Stomach (tissue), 9 donors: ENCODE data around the gene DCTN4. TPM values are rescaled to one million over a fixed set of nuclear protein-coding genes. Genes with fewer than 3 reads are reported as not detected.
A peak's percentile ranks its signal among the peaks of the same experiment; 100 is the strongest.
"Not testable (repeated sequence)": the region's sequence is repeated elsewhere in the genome, so short reads cannot be mapped to it uniquely, and the experiment has no call there.

ENCODE experiments used
- DNase-seq, 2 donors: peaks; one replicate each; pipeline versions ENCODE4 v3.0.0 to v3.0.0-alpha.2; 2013 to 2019
- H3K27ac ChIP-seq, 5 donors: fragments of 200-600 bp in 4 of 5; sonication (generic) in 4 of 5; one replicate each; pipeline ENCODE4 v1.5.1; 2013 to 2019; ENCODE audit warnings: mild to moderate bottlenecking in 1 of 5, moderate library complexity in 1 of 5
- H3K27me3 ChIP-seq, 3 donors: fragments of 200-600 bp; sonication (generic); one replicate each; pipeline ENCODE4 v1.5.1; 2017 to 2019; ENCODE audit warnings: mixed run types in 1 of 3
- H3K36me3 ChIP-seq, 4 donors: fragments of 200-600 bp; sonication (generic); 1 replicate in 3 of 4; 2 replicates in 1 of 4; pipeline ENCODE4 v1.5.1; 2016 to 2019
- H3K4me1 ChIP-seq, 4 donors: fragments of 200-600 bp; sonication (generic); one replicate each; pipeline ENCODE4 v1.5.1; 2016 to 2019
- H3K4me3 ChIP-seq, 4 donors: fragments of 200-600 bp; sonication (generic) in 3 of 4; one replicate each; pipeline ENCODE4 v1.5.1; 2016 to 2019; ENCODE audit warnings: mild to moderate bottlenecking in 1 of 4
- H3K9me3 ChIP-seq, 4 donors: fragments of 200-600 bp; sonication (generic); one replicate each; pipeline ENCODE4 v1.5.1; 2016 to 2019
- EP300 ChIP-seq: sonication (generic); formaldehyde crosslinking; IDR thresholded peaks from one replicate; pipeline ENCODE4 v1.6.1; 2017; ENCODE audit warnings: antibody characterized with exemption
- POLR2A ChIP-seq, 4 donors: fragments of 450-650 bp; IDR thresholded peaks; one replicate each; pipeline ENCODE4 v1.6.1; 2016; ENCODE audit warnings: antibody characterized with exemption in 4 of 4, control low read depth in 2 of 4, mild to moderate bottlenecking in 1 of 4, moderate library complexity in 1 of 4
- POLR2AphosphoS5 ChIP-seq, 3 donors: sonication (generic); formaldehyde crosslinking; IDR thresholded peaks; one replicate each; pipeline ENCODE4 v1.6.1; 2016; ENCODE audit warnings: antibody characterized with exemption in 3 of 3
- WGBS, 5 donors: extraction: QIAGEN DNeasy Blood & Tissue Kit in 3 of 5; methylation state at CpG; one replicate each; pipeline versions ENCODE4 v1.1.5 to v1.1.7; 2013 to 2018; 5-methylcytosine and 5-hydroxymethylcytosine counted together
- intact Hi-C: fragments of 100-400 bp; cut with DNase I; formaldehyde crosslinking; loops from one replicate; pipeline ENCODE4 v1.15.1; 2023; ENCODE audit warnings: low total_unique reads
- polyA plus RNA-seq, 3 donors: library from polyadenylated mRNA; stranded (reverse); fragments of 200-250 nt; gene quantifications; one replicate each; pipeline ENCODE4 v1.2.3, GENCODE V29; 2013
- total RNA-seq, 5 donors: library from RNA; depleted of rRNA; stranded (reverse); fragments of >200 nt; gene quantifications; one replicate each; pipeline versions ENCODE4 v1.1.0 to v1.2.3, GENCODE V29; 2014 to 2016
- TF ChIP-seq, protein P1 (sequence below), 7 experiments: fragments of 450-650 bp in 4 of 7; fragments of 200-600 bp in 3 of 7; sonication (generic) in 3 of 7; IDR thresholded peaks; one replicate each; pipeline ENCODE4 v1.5.1; 2016 to 2019; ENCODE audit warnings: antibody characterized with exemption in 7 of 7, control low read depth in 2 of 7, mild to moderate bottlenecking in 1 of 7
- donor health status: healthy with polysubstance abuse.
- donor health status: Bipolar disorder and iron deficiency.
- donor health status: healthy.

DCTN4 gene
- total and polyA plus RNA-seq, 8 donors = 16.1 to 113 (median 39.5) TPM

- no peak overlapping the region for H3K27ac ChIP-seq
- intact Hi-C loops = no loop called here
- H3K27me3 ChIP-seq = no peaks in the 10 kb centered on the region
- TF ChIP-seq POLR2AphosphoS5 (IDR thresholded peaks at IDR 0.05) (no peak), POLR2A (IDR thresholded peaks at IDR 0.05) (no peak), EP300 (no peak)
- TF ChIP-seq, protein P1, sequence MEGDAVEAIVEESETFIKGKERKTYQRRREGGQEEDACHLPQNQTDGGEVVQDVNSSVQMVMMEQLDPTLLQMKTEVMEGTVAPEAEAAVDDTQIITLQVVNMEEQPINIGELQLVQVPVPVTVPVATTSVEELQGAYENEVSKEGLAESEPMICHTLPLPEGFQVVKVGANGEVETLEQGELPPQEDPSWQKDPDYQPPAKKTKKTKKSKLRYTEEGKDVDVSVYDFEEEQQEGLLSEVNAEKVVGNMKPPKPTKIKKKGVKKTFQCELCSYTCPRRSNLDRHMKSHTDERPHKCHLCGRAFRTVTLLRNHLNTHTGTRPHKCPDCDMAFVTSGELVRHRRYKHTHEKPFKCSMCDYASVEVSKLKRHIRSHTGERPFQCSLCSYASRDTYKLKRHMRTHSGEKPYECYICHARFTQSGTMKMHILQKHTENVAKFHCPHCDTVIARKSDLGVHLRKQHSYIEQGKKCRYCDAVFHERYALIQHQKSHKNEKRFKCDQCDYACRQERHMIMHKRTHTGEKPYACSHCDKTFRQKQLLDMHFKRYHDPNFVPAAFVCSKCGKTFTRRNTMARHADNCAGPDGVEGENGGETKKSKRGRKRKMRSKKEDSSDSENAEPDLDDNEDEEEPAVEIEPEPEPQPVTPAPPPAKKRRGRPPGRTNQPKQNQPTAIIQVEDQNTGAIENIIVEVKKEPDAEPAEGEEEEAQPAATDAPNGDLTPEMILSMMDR (IDR thresholded peaks at IDR 0.05) = no peak
- no peak for DNase-seq
- peaks cover 10 to 30% (median 25%) of the 10 kb centered on the region in 4 donors for H3K36me3 ChIP-seq
- H3K9me3 ChIP-seq = no peaks in the 10 kb centered on the region
- 90 to 98% (median 96%) methylated on average over 2 of the region's 2 CpGs for WGBS, 5 donors
- peaks cover 0 to 15% (median 3%) of the 10 kb centered on the region in 4 donors for H3K4me1 ChIP-seq
- H3K4me3 ChIP-seq = no peak overlapping the region
Observed at GRCh38 chr5:150797384-150797783, 38.6 kb upstream of the DCTN4 start.

DNA sequence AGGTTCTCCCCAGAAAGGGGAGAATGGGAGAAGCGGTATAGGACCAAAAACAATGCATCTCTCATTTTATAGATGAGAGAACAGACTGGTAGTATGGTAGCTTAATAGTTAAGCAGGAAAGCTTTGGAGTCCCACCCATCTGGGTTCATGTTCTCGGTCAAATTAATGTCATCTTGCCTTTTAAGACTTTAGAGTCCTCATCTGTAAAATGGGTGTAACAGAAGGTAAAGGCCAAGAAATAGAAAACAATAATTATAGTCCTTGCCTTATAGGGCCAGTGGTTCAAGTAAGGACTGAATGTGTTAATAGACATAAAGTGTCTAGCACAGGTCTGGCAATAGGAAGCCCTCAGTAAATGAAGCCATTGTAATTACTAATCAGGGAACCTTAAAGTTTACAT lies 36.1 kb upstream of the DCTN4 start:
- Histone ChIP-seq H3K27ac (no peak overlapping the region), H3K4me1 (peaks cover 0 to 19% (median 14%) of the 10 kb centered on the region in 4 donors), H3K27me3 (no peaks in the 10 kb centered on the region), H3K9me3 (no peaks in the 10 kb centered on the region), H3K4me3 (no peak overlapping the region), H3K36me3 (peaks cover 10 to 30% (median 25%) of the 10 kb centered on the region in 4 donors)
- no peak for DNase-seq
- TF ChIP-seq POLR2AphosphoS5 (IDR thresholded peaks at IDR 0.05) (no peak), EP300 (no peak)
- TF ChIP-seq, protein P1 (IDR thresholded peaks at IDR 0.05) = no peak
- 81 to 98% (median 87%) methylated on average over 2 of the region's 2 CpGs for WGBS, 5 donors
- intact Hi-C loops = no loop called here

DNA sequence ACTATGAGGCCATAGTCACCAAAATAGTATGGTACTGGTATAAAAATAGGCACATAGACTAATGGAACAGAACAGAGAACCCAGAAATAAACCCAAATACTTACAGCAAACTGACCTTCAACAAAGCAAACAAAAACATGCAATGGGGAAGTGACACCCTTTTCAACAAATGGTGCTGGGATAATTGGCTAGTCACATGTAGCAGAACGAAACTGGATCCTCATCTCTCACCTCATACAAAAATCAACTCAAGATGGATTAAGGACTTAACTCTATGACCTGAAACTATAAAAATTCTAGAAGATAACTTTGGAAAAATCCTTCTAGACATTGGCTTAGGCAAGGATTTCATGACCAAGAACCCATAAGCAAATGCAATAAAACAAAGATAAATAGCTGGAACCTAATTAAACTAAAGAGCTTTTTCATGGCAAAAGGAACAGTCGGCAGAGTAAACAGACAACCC lies 34.6 kb upstream of the DCTN4 start:
- DNase-seq, H3K4me3 ChIP-seq, H3K27me3 ChIP-seq, H3K27ac ChIP-seq, H3K9me3 ChIP-seq, intact Hi-C loops: not testable (repeated sequence)
- Histone ChIP-seq H3K4me1 (peaks cover 0 to 34% (median 23%) of the 10 kb centered on the region in 4 donors), H3K36me3 (peaks cover 10 to 27% (median 25%) of the 10 kb centered on the region in 4 donors)
- WGBS, 5 donors = 80 to 90% (median 83%) methylated on average over 2 of the region's 2 CpGs

- H3K36me3 ChIP-seq = peaks cover 10 to 15% (median 14%) of the 10 kb centered on the region in 4 donors
- intact Hi-C loops = no loop called here
- TF ChIP-seq, protein P1 (IDR thresholded peaks at IDR 0.05) = no peak
- TF ChIP-seq POLR2A (IDR thresholded peaks at IDR 0.05) (no peak), POLR2AphosphoS5 (IDR thresholded peaks at IDR 0.05) (no peak), EP300 (no peak)
- no peaks in the 10 kb centered on the region for H3K27me3 ChIP-seq
- no peak for DNase-seq
- no peak overlapping the region for H3K27ac ChIP-seq
- H3K4me3 ChIP-seq = no peak overlapping the region
- no peaks in the 10 kb centered on the region for H3K9me3 ChIP-seq
- H3K4me1 ChIP-seq = peaks cover 0 to 52% (median 32%) of the 10 kb centered on the region in 4 donors
Observed at GRCh38 chr5:150791536-150791935, 32.7 kb upstream of the DCTN4 start.

- H3K27ac ChIP-seq = peak overlapping the region in 4 of 5 donors; percentile 43 to 78 (median 62)
- peak in 1 of 2 donors; percentile 54 for DNase-seq
- 45 to 69% (median 59%) methylated on average over 7 of the region's 7 CpGs for WGBS, 5 donors
- H3K27me3 ChIP-seq = no peaks in the 10 kb centered on the region
- intact Hi-C loops = no loop called here
- peaks cover 0 to 66% (median 32%) of the 10 kb centered on the region in 4 donors for H3K4me1 ChIP-seq
- TF ChIP-seq POLR2AphosphoS5 (IDR thresholded peaks at IDR 0.05) (peak in 2 of 3 donors; percentile 44 to 76), POLR2A (IDR thresholded peaks at IDR 0.05) (no peak)
- TF ChIP-seq, protein P1 (IDR thresholded peaks at IDR 0.05) = no peak
- H3K4me3 ChIP-seq = no peak overlapping the region
- peaks cover 0 to under 1% (median 0%) of the 10 kb centered on the region in 4 donors for H3K36me3 ChIP-seq
- H3K9me3 ChIP-seq = no peaks in the 10 kb centered on the region
Observed at GRCh38 chr5:150789943-150790611, 31.3 kb upstream of the DCTN4 start.
